Osteocyte (in vitro differentiated cells): Measurements from ENCODE around the gene CAPZA2. TPM values are rescaled to one million over a fixed set of nuclear protein-coding genes. Genes with fewer than 3 reads are reported as not detected.

ENCODE experiments used
- DNase-seq: peaks from one replicate; pipeline ENCODE4 v3.0.0; 2021; ENCODE audit warnings: mixed read lengths; ENCODE audit not compliant: unreplicated experiment; ENCODE audit errors: extremely low spot score
- H3K27ac Mint-ChIP-seq: one replicate; pipeline ENCODE4 v1.8.0; 2021; ENCODE audit warnings: mild to moderate bottlenecking, mixed read lengths; ENCODE audit not compliant: unreplicated experiment
- H3K27me3 Mint-ChIP-seq: one replicate; pipeline ENCODE4 v1.8.0; 2021; ENCODE audit warnings: mixed read lengths; ENCODE audit not compliant: unreplicated experiment
- H3K36me3 Mint-ChIP-seq: one replicate; pipeline ENCODE4 v1.8.0; 2021; ENCODE audit warnings: mixed read lengths; ENCODE audit not compliant: unreplicated experiment
- H3K4me1 Mint-ChIP-seq: one replicate; pipeline ENCODE4 v1.8.0; 2021; ENCODE audit warnings: mixed read lengths; ENCODE audit not compliant: unreplicated experiment
- H3K4me3 Mint-ChIP-seq: one replicate; pipeline ENCODE4 v1.8.0; 2021; ENCODE audit warnings: mild to moderate bottlenecking, moderate library complexity, mixed read lengths; ENCODE audit not compliant: unreplicated experiment
- H3K9me3 Mint-ChIP-seq: one replicate; pipeline ENCODE4 v1.8.0; 2021; ENCODE audit warnings: mixed read lengths; ENCODE audit not compliant: unreplicated experiment
- CTCF ChIP-seq: fragments of 200-600 bp; sonication (generic); IDR thresholded peaks from 2 replicates; pipeline ENCODE4 v1.5.0; 2021; ENCODE audit warnings: antibody characterized with exemption, mild to moderate bottlenecking, moderate library complexity
- total RNA-seq: library from RNA; stranded (reverse); gene quantifications from 2 replicates; pipeline ENCODE4 v1.2.1, GENCODE V29; 2021

Gene CAPZA2
- total RNA-seq, 1 donor from 2014 or later = 194 TPM

DNA sequence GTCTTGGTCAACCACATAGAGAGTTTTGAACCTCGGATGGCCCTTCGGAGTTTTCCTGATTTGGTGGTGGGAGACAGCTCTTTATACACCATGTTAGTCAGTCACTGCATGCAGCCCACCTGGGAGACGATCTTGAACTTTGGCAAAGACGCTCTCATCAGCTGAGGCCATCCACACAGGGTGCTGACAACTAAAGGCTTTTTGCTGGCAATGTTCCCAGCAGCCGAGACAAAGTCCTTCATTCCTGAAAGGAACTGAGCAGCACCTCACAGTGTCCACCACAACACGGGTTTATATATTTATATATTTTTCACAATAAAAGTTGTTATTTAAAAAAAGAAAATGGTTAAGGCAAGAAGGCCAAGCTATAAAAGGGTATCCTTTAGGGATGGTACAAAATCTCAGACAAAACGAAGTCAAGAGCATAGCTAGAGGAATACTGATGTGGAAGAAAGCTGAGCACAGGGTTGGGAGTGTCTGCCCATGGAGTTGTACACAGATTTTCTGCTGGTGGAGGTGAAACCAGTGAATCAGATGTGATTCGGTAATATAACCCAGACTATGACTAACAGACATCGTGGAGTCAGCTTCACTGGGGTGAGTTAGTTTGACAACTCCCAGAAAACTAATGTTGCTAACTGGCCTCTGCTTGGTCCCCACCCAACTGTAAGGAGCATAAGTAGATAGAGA, 27.4 kb upstream of the CAPZA2 start:
- Mint-ChIP-seq H3K27me3 (no peaks in the 10 kb centered on the region), H3K36me3 (no peaks in the 10 kb centered on the region), H3K4me3 (no peak overlapping the region), H3K4me1 (no peaks in the 10 kb centered on the region), H3K27ac (no peak overlapping the region), H3K9me3 (no peaks in the 10 kb centered on the region)
- DNase-seq = no peak
- TF ChIP-seq CTCF = no peak

DNA sequence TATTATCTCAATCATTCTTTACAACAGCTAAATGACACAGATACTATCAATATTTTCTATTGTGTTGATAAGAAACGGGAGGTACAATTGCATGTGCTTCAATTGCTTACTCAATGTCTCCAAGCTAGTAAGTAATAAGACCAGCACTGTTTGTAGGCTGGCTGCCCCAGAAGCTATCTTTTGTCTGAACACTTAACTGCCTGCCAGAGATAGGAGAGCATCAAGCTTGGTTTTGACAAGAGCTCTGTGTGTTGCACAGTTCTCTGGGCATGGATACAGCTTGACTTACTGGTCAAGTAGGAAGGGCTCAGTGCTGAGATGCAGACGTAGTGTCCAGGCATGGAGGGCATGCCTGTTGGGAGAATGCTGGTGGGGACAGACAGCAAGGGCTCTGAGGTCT, 26.3 kb upstream of the CAPZA2 start:
- H3K27me3 Mint-ChIP-seq = no peaks in the 10 kb centered on the region
- H3K9me3 Mint-ChIP-seq = no peaks in the 10 kb centered on the region
- no peaks in the 10 kb centered on the region for H3K36me3 Mint-ChIP-seq
- H3K4me1 Mint-ChIP-seq = no peaks in the 10 kb centered on the region
- H3K27ac Mint-ChIP-seq = no peak overlapping the region
- no peak for TF ChIP-seq CTCF
- H3K4me3 Mint-ChIP-seq = no peak overlapping the region
- DNase-seq = no peak

GRCh38 chr7:116836911-116837310, 25.5 kb upstream of the CAPZA2 start:
- no peak for TF ChIP-seq CTCF
- no peak overlapping the region for H3K27ac Mint-ChIP-seq

GRCh38 chr7:116837586-116837985, 24.8 kb upstream of the CAPZA2 start:
- Mint-ChIP-seq H3K36me3 (no peaks in the 10 kb centered on the region), H3K4me1 (no peaks in the 10 kb centered on the region), H3K9me3 (no peaks in the 10 kb centered on the region), H3K27me3 (no peaks in the 10 kb centered on the region), H3K4me3 (no peak overlapping the region), H3K27ac (no peak overlapping the region)
- DNase-seq = no peak
- no peak for TF ChIP-seq CTCF

More at GRCh38 chr7:116836911-116837310, 25.5 kb upstream of the CAPZA2 start:
- no peaks in the 10 kb centered on the region for H3K4me1 Mint-ChIP-seq
- DNase-seq = no peak
- no peak overlapping the region for H3K4me3 Mint-ChIP-seq
- H3K9me3 Mint-ChIP-seq = no peaks in the 10 kb centered on the region
- H3K27me3 Mint-ChIP-seq = no peaks in the 10 kb centered on the region
- H3K36me3 Mint-ChIP-seq = no peaks in the 10 kb centered on the region

DNA sequence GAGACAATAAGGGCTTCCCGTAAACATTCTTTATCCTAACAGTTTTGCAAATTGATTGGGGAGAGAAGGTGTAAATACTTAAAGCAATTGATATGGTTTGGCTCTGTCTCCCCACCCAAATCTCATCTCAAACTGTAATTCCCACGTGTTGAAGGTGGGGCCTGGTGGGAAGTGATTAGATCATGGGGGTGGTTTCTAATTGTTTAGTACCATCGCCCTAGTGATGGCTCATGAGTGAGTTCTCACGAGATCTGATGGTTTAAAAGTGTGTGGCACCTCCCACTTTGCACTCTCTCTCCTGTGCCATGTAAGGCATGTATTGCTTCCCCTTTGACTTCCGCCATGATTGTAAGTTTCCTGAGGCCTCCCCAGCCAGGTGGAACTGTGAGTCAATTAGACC, 22.1 kb upstream of the CAPZA2 start:
- Mint-ChIP-seq H3K27ac (no peak overlapping the region), H3K4me1 (no peaks in the 10 kb centered on the region), H3K9me3 (no peaks in the 10 kb centered on the region), H3K36me3 (no peaks in the 10 kb centered on the region), H3K27me3 (peaks cover 4% of the 10 kb centered on the region), H3K4me3 (no peak overlapping the region)
- DNase-seq = no peak
- TF ChIP-seq CTCF = no peak
